HepG2 (cell line): ENCODE results near the gene DSTYK. TPM values are rescaled to one million over a fixed set of nuclear protein-coding genes. Genes with fewer than 3 reads are reported as not detected.

Experiments
- ATAC-seq: fragments of 200-7000 bp; cut with Tn5 transposase; 3 replicates; pipeline ENCODE4 v1.9.1; 2020; ENCODE audit warnings: mild to moderate bottlenecking, moderate library complexity
- BruUV-seq: library from RNA; stranded (reverse); fragments of 400-500 nt; replicated peaks from 2 replicates; lab custom pipeline; 2021; lab: Mats Ljungman, UMichigan
- CTCF ChIA-PET: fragments of 300-600 bp; formaldehyde crosslinking; extraction: SDS; loops from one replicate; lab custom pipeline; 2021; ENCODE audit warnings: low total read pairs, inconsistent platforms, low intra/inter-chr PET ratio; lab: Yijun Ruan, JAX
- POLR2A ChIA-PET: fragments of 350-600 bp; sonication (Branson Sonifier 250); formaldehyde crosslinking; loops from one replicate; lab custom pipeline; 2020; ENCODE audit warnings: antibody characterized with exemption, inconsistent platforms; lab: Yijun Ruan, JAX
- DNase-seq: peaks from one replicate; pipeline ENCODE4 v3.0.0-alpha.2; 2015; ENCODE audit warnings: low spot score
- FAIRE-seq: peaks from 3 replicates; lab custom pipeline; 2011; peaks lifted over from hg19 to GRCh38; lab: Jason Lieb, UNC
- H2AFZ ChIP-seq: one replicate; pipeline ENCODE4 v1.6.1; 2011; ENCODE audit warnings: low read length, inconsistent platforms
- H3K27ac ChIP-seq: fragments of 300-600 bp; 3 replicates; pipeline ENCODE4 v1.8.0; 2011; ENCODE audit warnings: mixed run types, mild to moderate bottlenecking, mixed read lengths, low read length, inconsistent platforms; ENCODE audit not compliant: insufficient read depth; ENCODE audit errors: extremely low read length
- H3K27me3 ChIP-seq, 2 experiments: fragments of 200-600 bp in 1 of 2; 2 replicates in 1 of 2; 3 replicates in 1 of 2; pipeline versions ENCODE4 v1.6.0 to v1.8.0; 2011; ENCODE audit warnings: low read length in 2 of 2, mild to moderate bottlenecking in 2 of 2, moderate library complexity in 2 of 2, inconsistent platforms in 1 of 2; ENCODE audit not compliant: insufficient read depth in 2 of 2, control insufficient read depth in 1 of 2
- H3K36me3 ChIP-seq, 2 experiments: fragments of 200-600 bp in 1 of 2; replicated peaks in 1 of 2; 2 replicates in 1 of 2; 3 replicates in 1 of 2; pipeline versions ENCODE4 v1.5.1 to v1.8.0; 2011; ENCODE audit warnings: low read length in 2 of 2, inconsistent platforms in 1 of 2; ENCODE audit not compliant: insufficient read depth in 2 of 2, control insufficient read depth in 1 of 2
- H3K4me1 ChIP-seq: 2 replicates; pipeline ENCODE4 v1.5.1; 2012; ENCODE audit warnings: low read length, inconsistent platforms; ENCODE audit not compliant: insufficient read depth
- H3K4me2 ChIP-seq: 2 replicates; pipeline ENCODE4 v1.6.0; 2011; ENCODE audit warnings: low read depth, low read length, inconsistent platforms
- H3K4me3 ChIP-seq, 3 experiments: fragments of 200-600 bp in 1 of 3; sonication (generic), shearing (Covaris generic) in 1 of 3; replicated peaks in 1 of 3; 2 replicates each; pipeline ENCODE4 v1.5.1; 2011 to 2016; ENCODE audit warnings: low read length in 3 of 3, inconsistent platforms in 2 of 3, low read depth in 2 of 3, mild to moderate bottlenecking in 2 of 3, control low read depth in 1 of 3, mixed read lengths in 1 of 3; ENCODE audit not compliant: insufficient read depth in 1 of 3
- H3K79me2 ChIP-seq: one replicate; pipeline ENCODE4 v1.6.1; 2011; ENCODE audit warnings: low read length, inconsistent platforms; ENCODE audit not compliant: insufficient read depth
- H3K9ac ChIP-seq: 2 replicates; pipeline ENCODE4 v1.6.0; 2011; ENCODE audit warnings: mild to moderate bottlenecking, low read depth, low read length, inconsistent platforms; ENCODE audit not compliant: insufficient read depth
- H3K9me3 ChIP-seq: 2 replicates; pipeline ENCODE4 v1.5.1; 2012; ENCODE audit warnings: mild to moderate bottlenecking, low read length
- H4K20me1 ChIP-seq: 2 replicates; pipeline ENCODE4 v1.6.0; 2011; ENCODE audit warnings: inconsistent platforms, mild to moderate bottlenecking, low read length, moderate library complexity; ENCODE audit not compliant: insufficient read depth
- GATA4 ChIP-seq: sonication (generic); IDR thresholded peaks from 2 replicates; pipeline ENCODE4 v1.6.1; 2016; ENCODE audit warnings: antibody characterized with exemption, low read depth, borderline replicate concordance
- HNRNPH1 ChIP-seq: fragments of 200-400 bp; formaldehyde crosslinking; optimal IDR thresholded peaks from 2 replicates; pipeline ENCODE3; 2017; ENCODE audit warnings: mild to moderate bottlenecking, low read depth, low read length
- SP1 ChIP-seq, 2 experiments: fragments of 450-650 bp in 1 of 2; sonication (generic) in 1 of 2; formaldehyde crosslinking in 1 of 2; IDR thresholded peaks; 2 replicates each; pipeline versions ENCODE4 v1.4.0 to v1.6.1; 2016 to 2020; ENCODE audit warnings: missing genetic modification reagents in 1 of 2
- XBP1 ChIP-seq: sonication (generic); formaldehyde crosslinking; IDR thresholded peaks from 2 replicates; pipeline ENCODE4 v1.5.0; 2020; ENCODE audit warnings: missing genetic modification reagents
- ZMAT3 ChIP-seq: sonication (generic); formaldehyde crosslinking; conservative IDR thresholded peaks from 2 replicates; pipeline ENCODE4 v1.7.0; 2021; ENCODE audit warnings: missing genetic modification reagents
- ZNF749 ChIP-seq: sonication (generic); formaldehyde crosslinking; IDR thresholded peaks from 2 replicates; pipeline ENCODE4 v1.8.0; 2022; ENCODE audit warnings: mild to moderate bottlenecking, missing genetic modification reagents, moderate library complexity, borderline replicate concordance
- ZSCAN20 ChIP-seq: sonication (generic); formaldehyde crosslinking; IDR thresholded peaks from 2 replicates; pipeline ENCODE4 v1.4.0; 2020; ENCODE audit warnings: missing genetic modification reagents, mild to moderate bottlenecking, borderline replicate concordance
- WGBS: methylation state at CpG from one replicate; pipeline ENCODE4 v1.1.6; 2017; ENCODE audit warnings: low lambda C conversion rate; 5-methylcytosine and 5-hydroxymethylcytosine counted together
- in situ Hi-C: cut with HindIII; loops from 2 replicates; pipeline ENCODE4 v1.10.0; 2017; ENCODE audit warnings: low pct_unique_long_range_greater_than_20kb; ENCODE audit not compliant: extremely low pct_ligation_motif_present
- intact Hi-C: fragments of 100-400 bp; cut with micrococcal nuclease; formaldehyde crosslinking; loops from one replicate; pipeline ENCODE4 v1.10.0; 2022; ENCODE audit not compliant: unreplicated experiment
- polyA plus RNA-seq, 8 experiments: library from polyadenylated mRNA; depleted of rRNA in 3 of 8; stranded (reverse) in 7 of 8; unstranded in 1 of 8; fragments of >200 nt; fragmentation: Illumina TruSeq in 4 of 8; extraction: Trizol in 4 of 8; gene quantifications; 2 replicates each; pipeline versions ENCODE4 v1.2.1 to v1.2.3, GENCODE V29; 2011 to 2016; ENCODE audit warnings: low read depth in 4 of 8, missing spikeins in 1 of 8, mixed read lengths in 1 of 8; ENCODE audit not compliant: insufficient read depth in 1 of 8
- total RNA-seq, 5 experiments: library from RNA; depleted of rRNA; stranded (reverse); fragments of >200 nt; fragmentation: Illumina TruSeq; extraction: Trizol; gene quantifications; 2 replicates each; pipeline ENCODE4 v1.2.3, GENCODE V29; 2016; ENCODE audit warnings: low read depth in 1 of 5
- TF ChIP-seq, protein P1 (sequence below): sonication (generic); formaldehyde crosslinking; IDR thresholded peaks from 2 replicates; pipeline ENCODE4 v1.4.0; 2020; ENCODE audit warnings: missing genetic modification reagents
- TF ChIP-seq, protein P2 (sequence below): sonication (generic); formaldehyde crosslinking; IDR thresholded peaks from 2 replicates; pipeline ENCODE4 v1.5.1; 2020; ENCODE audit warnings: mild to moderate bottlenecking, missing genetic modification reagents, moderate library complexity

DSTYK gene
- total and polyA plus RNA-seq, 2 of the 13 experiments (the other 11 are each of a cell fraction or from before 2014, with no cell fraction given) = 2.6 to 4.8 TPM

DNA sequence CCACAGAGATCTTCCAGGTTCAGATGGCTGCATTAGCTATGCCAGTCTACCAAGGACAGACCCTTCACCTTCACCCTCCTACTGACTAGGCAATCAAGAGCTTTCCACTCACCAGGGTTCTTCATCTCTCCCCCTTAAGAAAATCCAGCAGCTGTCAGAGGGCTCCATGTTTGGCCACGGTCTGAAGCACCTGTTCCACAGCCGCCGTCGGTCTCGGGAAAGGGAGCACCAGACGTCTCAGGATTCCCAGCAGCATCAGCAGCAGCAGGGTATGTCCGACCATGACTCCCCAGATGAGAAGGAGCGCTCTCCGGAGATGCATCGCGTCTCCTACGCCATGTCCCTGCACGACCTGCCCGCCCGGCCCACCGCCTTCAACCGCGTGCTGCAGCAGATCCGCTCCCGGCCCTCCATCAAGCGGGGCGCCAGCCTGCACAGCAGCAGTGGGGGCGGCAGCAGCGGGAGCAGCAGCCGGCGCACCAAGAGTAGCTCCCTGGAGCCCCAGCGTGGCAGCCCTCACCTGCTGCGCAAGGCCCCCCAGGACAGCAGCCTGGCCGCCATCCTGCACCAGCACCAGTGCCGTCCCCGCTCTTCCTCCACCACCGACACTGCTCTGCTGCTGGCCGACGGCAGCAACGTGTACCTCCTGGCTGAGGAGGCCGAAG is 30.0 kb upstream of the DSTYK start:
- Histone ChIP-seq H4K20me1 (no peaks in the 10 kb centered on the region), H3K36me3 (no peaks in the 10 kb centered on the region), H3K4me2 (no peak overlapping the region), H3K4me1 (no peaks in the 10 kb centered on the region), H2AFZ (no peak overlapping the region), H3K9me3 (no peaks in the 10 kb centered on the region), H3K27me3 (peaks cover 2 to 78% of the 10 kb centered on the region in 2 experiments; a peak in 4 of 5 replicates), H3K27ac (no peak overlapping the region), H3K4me3 (no peak overlapping the region), H3K79me2 (no peaks in the 10 kb centered on the region), H3K9ac (no peak overlapping the region)
- FAIRE-seq = no peak
- no peak for ATAC-seq
- intact Hi-C loops = no loop called here
- no peak for TF ChIP-seq SP1 (IDR thresholded peaks at IDR 0.05)
- no peak for TF ChIP-seq SP1 (CRISPR knock-in tag; IDR thresholded peaks at IDR 0.05)
- TF ChIP-seq ZSCAN20 = no peak
- no peak for TF ChIP-seq GATA4
- TF ChIP-seq ZMAT3 (CRISPR knock-in tag) = no peak
- TF ChIP-seq, protein P1, sequence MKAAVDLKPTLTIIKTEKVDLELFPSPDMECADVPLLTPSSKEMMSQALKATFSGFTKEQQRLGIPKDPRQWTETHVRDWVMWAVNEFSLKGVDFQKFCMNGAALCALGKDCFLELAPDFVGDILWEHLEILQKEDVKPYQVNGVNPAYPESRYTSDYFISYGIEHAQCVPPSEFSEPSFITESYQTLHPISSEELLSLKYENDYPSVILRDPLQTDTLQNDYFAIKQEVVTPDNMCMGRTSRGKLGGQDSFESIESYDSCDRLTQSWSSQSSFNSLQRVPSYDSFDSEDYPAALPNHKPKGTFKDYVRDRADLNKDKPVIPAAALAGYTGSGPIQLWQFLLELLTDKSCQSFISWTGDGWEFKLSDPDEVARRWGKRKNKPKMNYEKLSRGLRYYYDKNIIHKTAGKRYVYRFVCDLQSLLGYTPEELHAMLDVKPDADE (CRISPR knock-in tag) = no peak
- no peak for TF ChIP-seq ZNF749 (CRISPR knock-in tag)
- TF ChIP-seq, protein P2, sequence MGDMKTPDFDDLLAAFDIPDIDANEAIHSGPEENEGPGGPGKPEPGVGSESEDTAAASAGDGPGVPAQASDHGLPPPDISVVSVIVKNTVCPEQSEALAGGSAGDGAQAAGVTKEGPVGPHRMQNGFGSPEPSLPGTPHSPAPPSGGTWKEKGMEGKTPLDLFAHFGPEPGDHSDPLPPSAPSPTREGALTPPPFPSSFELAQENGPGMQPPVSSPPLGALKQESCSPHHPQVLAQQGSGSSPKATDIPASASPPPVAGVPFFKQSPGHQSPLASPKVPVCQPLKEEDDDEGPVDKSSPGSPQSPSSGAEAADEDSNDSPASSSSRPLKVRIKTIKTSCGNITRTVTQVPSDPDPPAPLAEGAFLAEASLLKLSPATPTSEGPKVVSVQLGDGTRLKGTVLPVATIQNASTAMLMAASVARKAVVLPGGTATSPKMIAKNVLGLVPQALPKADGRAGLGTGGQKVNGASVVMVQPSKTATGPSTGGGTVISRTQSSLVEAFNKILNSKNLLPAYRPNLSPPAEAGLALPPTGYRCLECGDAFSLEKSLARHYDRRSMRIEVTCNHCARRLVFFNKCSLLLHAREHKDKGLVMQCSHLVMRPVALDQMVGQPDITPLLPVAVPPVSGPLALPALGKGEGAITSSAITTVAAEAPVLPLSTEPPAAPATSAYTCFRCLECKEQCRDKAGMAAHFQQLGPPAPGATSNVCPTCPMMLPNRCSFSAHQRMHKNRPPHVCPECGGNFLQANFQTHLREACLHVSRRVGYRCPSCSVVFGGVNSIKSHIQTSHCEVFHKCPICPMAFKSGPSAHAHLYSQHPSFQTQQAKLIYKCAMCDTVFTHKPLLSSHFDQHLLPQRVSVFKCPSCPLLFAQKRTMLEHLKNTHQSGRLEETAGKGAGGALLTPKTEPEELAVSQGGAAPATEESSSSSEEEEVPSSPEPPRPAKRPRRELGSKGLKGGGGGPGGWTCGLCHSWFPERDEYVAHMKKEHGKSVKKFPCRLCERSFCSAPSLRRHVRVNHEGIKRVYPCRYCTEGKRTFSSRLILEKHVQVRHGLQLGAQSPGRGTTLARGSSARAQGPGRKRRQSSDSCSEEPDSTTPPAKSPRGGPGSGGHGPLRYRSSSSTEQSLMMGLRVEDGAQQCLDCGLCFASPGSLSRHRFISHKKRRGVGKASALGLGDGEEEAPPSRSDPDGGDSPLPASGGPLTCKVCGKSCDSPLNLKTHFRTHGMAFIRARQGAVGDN = no peak
- TF ChIP-seq XBP1 (CRISPR knock-in tag) = no peak
- TF ChIP-seq HNRNPH1 = no peak
- POLR2A ChIA-PET = no interaction called here
- BruUV-seq = no TSS peak
- CTCF ChIA-PET = no interaction called here
- in situ Hi-C loops = no loop called here
- 60% methylated on average over 17 of the region's 36 CpGs for WGBS
- DNase-seq = no peak
